GM10248 (cell line): ENCODE data around the gene TOPAZ1.
"Not testable (repeated sequence)": the region's sequence is repeated elsewhere in the genome, so short reads cannot be mapped to it uniquely, and the experiment has no call there.

Experiments
- CTCF ChIA-PET: fragments of 300-600 bp; sonication (Branson Sonifier 250); formaldehyde crosslinking; extraction: SDS; loops from one replicate; lab custom pipeline; 2021; ENCODE audit warnings: antibody characterized with exemption; lab: Yijun Ruan, JAX
- POLR2A ChIA-PET: fragments of 350-650 bp; sonication (Branson Sonifier 250); formaldehyde crosslinking; extraction: SDS; loops from one replicate; lab custom pipeline; 2020; ENCODE audit warnings: antibody characterized with exemption; lab: Yijun Ruan, JAX
- DNase-seq: peaks from one replicate; pipeline ENCODE4 v3.0.0; 2012; ENCODE audit errors: extremely low spot score
- CTCF ChIP-seq: IDR thresholded peaks from 2 replicates; pipeline ENCODE4 v1.5.1; 2012; ENCODE audit warnings: mild to moderate bottlenecking, low read depth; ENCODE audit errors: extremely low read depth, missing control alignments, control extremely low read depth

Gene TOPAZ1

GRCh38 chr3:44343421-44343820, 101.7 kb downstream of the TOPAZ1 start:
- no peak for TF ChIP-seq CTCF
- DNase-seq, result no peak
- CTCF ChIA-PET, result interaction anchor here (1.5 kb wide), 1 partner anchor 96 kb away, joined by 3 read pairs; no protein-coding TSS in a partner anchor
- POLR2A ChIA-PET, result no interaction called here

- POLR2A ChIA-PET, CTCF ChIA-PET, DNase-seq: not testable (repeated sequence)
Observed at GRCh38 chr3:44346590-44346989, 104.9 kb downstream of the TOPAZ1 start.

GRCh38 chr3:44348993-44349392, 107.3 kb downstream of the TOPAZ1 start:
- ChIA-PET CTCF (no interaction called here), POLR2A (no interaction called here)
- TF ChIP-seq CTCF, result no peak
- no peak for DNase-seq

- TF ChIP-seq CTCF, result no peak
- CTCF ChIA-PET, result no interaction called here
- DNase-seq, result no peak
- POLR2A ChIA-PET, result no interaction called here
Observed at GRCh38 chr3:44353355-44353924, 111.8 kb downstream of the TOPAZ1 start.

GRCh38 chr3:44355362-44356033, 113.8 kb downstream of the TOPAZ1 start:
- no peak for DNase-seq
- CTCF ChIA-PET, result interaction anchor here (1.0 to 2.4 kb wide), 2 partner anchors 12 to 16 kb away, joined by 3 to 5 read pairs; no protein-coding TSS in a partner anchor
- POLR2A ChIA-PET, result no interaction called here
- no peak for TF ChIP-seq CTCF

GRCh38 chr3:44359146-44359751, 117.6 kb downstream of the TOPAZ1 start:
- DNase-seq, result no peak
- ChIA-PET CTCF (interaction anchor here (2.6 kb wide), 1 partner anchor 11 kb away, joined by 10 read pairs; no protein-coding TSS in a partner anchor), POLR2A (no interaction called here)
- no peak for TF ChIP-seq CTCF

- ChIA-PET CTCF (interaction anchor here (1.0 to 1.1 kb wide), 2 partner anchors 13 to 23 kb away, joined by 3 read pairs; no protein-coding TSS in a partner anchor), POLR2A (no interaction called here)
- DNase-seq, result peak; percentile 26
- TF ChIP-seq CTCF, result no peak
Observed at GRCh38 chr3:44363591-44363990, 121.9 kb downstream of the TOPAZ1 start.
